ENCODE measurements around the gene CTRB1. TPM values are rescaled to one million over a fixed set of nuclear protein-coding genes. Genes with fewer than 3 reads are reported as not detected.

Gene CTRB1
- total and polyA plus RNA-seq, 2 of the 8 experiments (the other 6 are each of a cell fraction or from before 2014, with no cell fraction given): not detected

DNA sequence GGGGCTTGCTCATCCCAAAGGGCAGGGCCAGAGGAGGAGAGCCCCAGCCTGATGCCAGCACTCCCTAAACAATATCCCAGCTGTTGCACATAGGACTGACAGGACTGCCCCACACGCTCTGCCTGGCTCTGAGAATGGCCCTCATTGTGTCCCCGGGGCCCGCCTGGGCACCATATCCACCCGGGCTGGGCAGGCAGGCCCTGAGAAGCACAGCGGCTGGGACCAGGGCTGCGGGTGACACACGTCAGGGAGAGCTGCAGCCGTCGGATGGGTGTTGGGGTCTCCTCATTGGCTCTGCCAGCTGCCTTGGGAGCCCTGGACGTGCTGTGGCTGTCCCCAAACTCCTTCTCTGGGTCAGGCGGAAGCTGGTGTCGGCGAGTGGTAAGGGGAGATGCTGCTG is 28.5 kb downstream of the CTRB1 start:
- no peak overlapping the region for H2BK12ac ChIP-seq (ENCODE audit: low read depth, low read length)
- peaks cover 0 to 8% (median 2%) of the 10 kb centered on the region in 4 experiments; a peak in 4 of 8 replicates for H3K36me3 ChIP-seq (ENCODE audit: control insufficient read depth in 2 of 4, insufficient read depth in 4 of 4, low read length in 3 of 4)
- WGBS, 2 experiments (ENCODE audit: extremely low coverage in 1 of 2, insufficient coverage in 1 of 2, insufficient read length in 1 of 2, insufficient replicate concordance in 2 of 2, low coverage in 1 of 2, low lambda C conversion rate in 2 of 2, missing lambda C conversion rate in 1 of 2): 96% methylated on average over 13 of the region's 13 CpGs; no CpG with 5 or more reads in 1 of the 2 experiments
- peak overlapping the region; percentile 31 for H4K91ac ChIP-seq (replicated peaks; ENCODE audit: insufficient read length, low read length)
- H2BK20ac ChIP-seq (ENCODE audit: low read length): no peak overlapping the region
- ChIA-PET CTCF (ENCODE audit: partially characterized antibody) (interaction anchor here (0.7 to 15.7 kb wide), 7 partner anchors 10 to 135 kb away, joined by 3 to 236 read pairs (median 3); no protein-coding TSS in a partner anchor), POLR2A (ENCODE audit: partially characterized antibody) (interaction anchor here (0.9 to 16.2 kb wide), 6 partner anchors 9 to 82 kb away, joined by 3 to 375 read pairs (median 5); no protein-coding TSS in a partner anchor)
- no peak overlapping the region for H3K4ac ChIP-seq (replicated peaks; ENCODE audit: insufficient read length, low read depth, low read length)
- H3K23me2 ChIP-seq (ENCODE audit: low read depth, low read length): peaks cover 7% of the 10 kb centered on the region; the same call in 1 of the 2 replicates
- no peak overlapping the region for H3K4me3 ChIP-seq (ENCODE audit: extremely low read depth in 1 of 4, insufficient read depth in 2 of 4, low read depth in 3 of 4, low read length in 4 of 4)
- no peak for DNase-seq (ENCODE audit: low read depth in 1 of 2, low spot score in 2 of 2)
- no peaks in the 10 kb centered on the region for H3K27me3 ChIP-seq (replicated peaks in 1 of 4; ENCODE audit: control insufficient read depth in 3 of 4, extremely low read depth in 1 of 4, insufficient read depth in 3 of 4, low read length in 3 of 4)
- no peak overlapping the region for H4K5ac ChIP-seq (ENCODE audit: insufficient read length, low read depth, low read length)
- no peak overlapping the region for H3K14ac ChIP-seq (ENCODE audit: insufficient read length)
- peaks cover 32% of the 10 kb centered on the region for H3K79me1 ChIP-seq (ENCODE audit: low read depth, low read length)
- H2AFZ ChIP-seq (ENCODE audit: low read length): no peak overlapping the region
- peak overlapping the region in 1 of 2 experiments; percentile 22; a peak in 1 of 4 replicates for H3K4me2 ChIP-seq (ENCODE audit: insufficient read depth in 1 of 2, low read depth in 2 of 2, low read length in 2 of 2)
- H3K9ac ChIP-seq (replicated peaks in 1 of 4; ENCODE audit: extremely low read depth in 1 of 4, low read depth in 3 of 4, low read length in 3 of 4): no peak overlapping the region
- H4K8ac ChIP-seq (ENCODE audit: extremely low read depth, insufficient read depth, low read length): no peak overlapping the region
- FAIRE-seq: no peak
- H3K56ac ChIP-seq (replicated peaks; ENCODE audit: insufficient read length, low read depth, low read length): no peak overlapping the region
- peaks cover 46 to 55% of the 10 kb centered on the region in 2 experiments for H4K20me1 ChIP-seq (replicated peaks in 1 of 2; ENCODE audit: control insufficient read depth in 1 of 2, insufficient read depth in 2 of 2, low read length in 2 of 2)
- H2BK5ac ChIP-seq (ENCODE audit: low read depth, low read length): peak overlapping the region; percentile 64
- no peak overlapping the region for H3K23ac ChIP-seq (ENCODE audit: insufficient read length)
- TF ChIP-seq ASH2L (IDR thresholded peaks at IDR 0.05; ENCODE audit: low read length): no peak
- TF ChIP-seq, protein P1, sequence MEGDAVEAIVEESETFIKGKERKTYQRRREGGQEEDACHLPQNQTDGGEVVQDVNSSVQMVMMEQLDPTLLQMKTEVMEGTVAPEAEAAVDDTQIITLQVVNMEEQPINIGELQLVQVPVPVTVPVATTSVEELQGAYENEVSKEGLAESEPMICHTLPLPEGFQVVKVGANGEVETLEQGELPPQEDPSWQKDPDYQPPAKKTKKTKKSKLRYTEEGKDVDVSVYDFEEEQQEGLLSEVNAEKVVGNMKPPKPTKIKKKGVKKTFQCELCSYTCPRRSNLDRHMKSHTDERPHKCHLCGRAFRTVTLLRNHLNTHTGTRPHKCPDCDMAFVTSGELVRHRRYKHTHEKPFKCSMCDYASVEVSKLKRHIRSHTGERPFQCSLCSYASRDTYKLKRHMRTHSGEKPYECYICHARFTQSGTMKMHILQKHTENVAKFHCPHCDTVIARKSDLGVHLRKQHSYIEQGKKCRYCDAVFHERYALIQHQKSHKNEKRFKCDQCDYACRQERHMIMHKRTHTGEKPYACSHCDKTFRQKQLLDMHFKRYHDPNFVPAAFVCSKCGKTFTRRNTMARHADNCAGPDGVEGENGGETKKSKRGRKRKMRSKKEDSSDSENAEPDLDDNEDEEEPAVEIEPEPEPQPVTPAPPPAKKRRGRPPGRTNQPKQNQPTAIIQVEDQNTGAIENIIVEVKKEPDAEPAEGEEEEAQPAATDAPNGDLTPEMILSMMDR (IDR thresholded peaks at IDR 0.05; ENCODE audit: control extremely low read depth in 1 of 3, insufficient read depth in 1 of 3, low read depth in 1 of 3, low read length in 3 of 3): no peak
- TF ChIP-seq NANOG (IDR thresholded peaks at IDR 0.05; ENCODE audit: insufficient read depth, low read depth, low read length, poor library complexity, severe bottlenecking): no peak
- no peak for TF ChIP-seq HDAC2 (IDR thresholded peaks at IDR 0.05; ENCODE audit: borderline replicate concordance in 1 of 2, low read depth in 2 of 2, low read length in 2 of 2)
- TF ChIP-seq, protein P2, sequence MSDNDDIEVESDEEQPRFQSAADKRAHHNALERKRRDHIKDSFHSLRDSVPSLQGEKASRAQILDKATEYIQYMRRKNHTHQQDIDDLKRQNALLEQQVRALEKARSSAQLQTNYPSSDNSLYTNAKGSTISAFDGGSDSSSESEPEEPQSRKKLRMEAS (IDR thresholded peaks at IDR 0.05): no peak
- peaks cover 0 to 62% (median 47%) of the 10 kb centered on the region in 4 experiments; a peak in 6 of 7 replicates for H3K4me1 ChIP-seq (replicated peaks in 1 of 4; ENCODE audit: control insufficient read depth in 3 of 4, insufficient read depth in 4 of 4, low read length in 3 of 4)
- no peak overlapping the region for H2BK120ac ChIP-seq (replicated peaks; ENCODE audit: low read depth, low read length)
- peak overlapping the region; percentile 7; the same call in 1 of the 2 replicates for H3K18ac ChIP-seq (ENCODE audit: extremely low read depth, low read length)
- 0 out of 2 replicates have a peak overlapping the region, but pooled peaks have one; percentile 55 for H2AK5ac ChIP-seq (ENCODE audit: low read depth, low read length)
- H2BK15ac ChIP-seq (ENCODE audit: low read length): no peak overlapping the region
- peaks cover 27 to 90% of the 10 kb centered on the region in 2 experiments for H3K79me2 ChIP-seq (ENCODE audit: control insufficient read depth in 1 of 2, insufficient read depth in 2 of 2, low read length in 2 of 2)
- H3K27ac ChIP-seq (ENCODE audit: low read depth, low read length): 0 out of 2 replicates have a peak overlapping the region, but pooled peaks have one; percentile 15
- H3K9me3 ChIP-seq (ENCODE audit: insufficient read depth in 2 of 2, low read depth in 1 of 2, low read length in 1 of 2): no peaks in the 10 kb centered on the region
